WTC11 (cell line): ENCODE results near the gene SLC9A9.

ENCODE experiments used
- CTCF ChIP-seq: fragments of 200-600 bp; IDR thresholded peaks from 2 replicates; pipeline ENCODE4 v1.8.0; 2022; ENCODE audit warnings: antibody characterized with exemption
- MAX ChIP-seq: sonication (generic); formaldehyde crosslinking; IDR thresholded peaks from 2 replicates; pipeline ENCODE4 v1.8.0; 2022; ENCODE audit warnings: mild to moderate bottlenecking, missing genetic modification reagents

- TF ChIP-seq CTCF: no peak
- TF ChIP-seq MAX (CRISPR knock-in tag): no peak
Observed at GRCh38 chr3:143236226-143236964, 611.9 kb downstream of the SLC9A9 start.
